Measurements from ENCODE around the gene SGIP1. TPM values are rescaled to one million over a fixed set of nuclear protein-coding genes. Genes with fewer than 3 reads are reported as not detected.

Gene SGIP1
- total RNA-seq, 2 donors from 2014 or later = 3.8 to 9.4 TPM

DNA sequence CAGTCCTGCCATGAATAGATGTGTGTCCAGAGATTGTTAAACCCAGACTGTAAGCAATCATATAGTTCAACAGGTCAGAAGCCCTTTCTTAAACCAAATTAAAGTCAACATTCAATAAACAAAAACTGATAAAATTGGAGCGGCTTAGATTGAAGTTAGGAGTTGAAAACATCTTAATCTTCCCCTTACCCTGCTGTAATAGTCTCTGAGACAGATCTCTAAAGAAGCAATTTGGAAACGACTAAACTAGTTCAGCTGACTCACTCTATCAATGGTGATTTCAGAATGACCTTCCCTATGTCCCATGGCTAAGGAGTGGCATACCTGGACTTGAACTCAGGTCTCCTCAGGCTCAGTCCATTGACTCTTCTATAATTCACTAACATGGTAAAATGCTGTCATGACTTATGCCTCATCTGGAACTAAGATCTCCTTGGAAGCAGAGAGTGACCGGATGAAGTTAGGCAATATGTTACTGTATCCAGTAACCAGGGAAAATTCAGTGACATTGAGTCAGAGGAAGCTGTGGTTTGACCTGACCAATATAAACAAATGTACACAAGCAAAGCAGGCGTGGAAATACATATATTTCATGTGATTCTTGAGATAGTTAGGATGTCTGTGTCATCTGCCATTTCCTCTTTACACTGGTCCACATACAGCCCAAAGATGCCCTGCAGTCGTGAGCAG lies 30.1 kb downstream of the SGIP1 start:
- Mint-ChIP-seq H3K9me3 (peaks cover 5% of the 10 kb centered on the region), H3K27ac (no peak overlapping the region), H3K36me3 (ENCODE audit: low read depth) (no peaks in the 10 kb centered on the region), H3K4me3 (no peak overlapping the region), H3K27me3 (ENCODE audit: insufficient read depth) (peaks cover 4% of the 10 kb centered on the region), H3K4me1 (peaks cover 17% of the 10 kb centered on the region)
- TF ChIP-seq CTCF (conservative IDR thresholded peaks at IDR 0.05) = no peak
- no peak overlapping the region for H3K9ac ChIP-seq (ENCODE audit: extremely low read depth, low read length, poor library complexity, severe bottlenecking)
- peaks cover 4% of the 10 kb centered on the region for H3K4me1 ChIP-seq (ENCODE audit: control insufficient read depth, insufficient read depth, low read length)
- no peaks in the 10 kb centered on the region for H3K9me3 ChIP-seq (ENCODE audit: control insufficient read depth, low read length)
- H3K4me3 ChIP-seq (ENCODE audit: low read length) = no peak overlapping the region
- H3K36me3 ChIP-seq (ENCODE audit: control insufficient read depth, insufficient read depth, low read length) = no peaks in the 10 kb centered on the region
- no peak for DNase-seq
- no peaks in the 10 kb centered on the region for H3K27me3 ChIP-seq (ENCODE audit: control insufficient read depth, insufficient read depth, low read length, poor library complexity, severe bottlenecking)
- H3K27ac ChIP-seq (ENCODE audit: low read depth, low read length) = no peak overlapping the region
- WGBS, 2 experiments (ENCODE audit: insufficient coverage in 1 of 2, insufficient read length in 1 of 2) = 81 to 83% methylated on average over 3 to 5 of the region's 5 CpGs

GRCh38 chr1:66570196-66570595 lies 36.2 kb downstream of the SGIP1 start:
- Mint-ChIP-seq H3K27me3 (ENCODE audit: insufficient read depth) (peaks cover 4% of the 10 kb centered on the region), H3K4me1 (no peaks in the 10 kb centered on the region), H3K27ac (no peak overlapping the region), H3K4me3 (no peak overlapping the region), H3K36me3 (ENCODE audit: low read depth) (no peaks in the 10 kb centered on the region), H3K9me3 (peaks cover 5% of the 10 kb centered on the region)
- no peaks in the 10 kb centered on the region for H3K27me3 ChIP-seq (ENCODE audit: control insufficient read depth, insufficient read depth, low read length, poor library complexity, severe bottlenecking)
- no peaks in the 10 kb centered on the region for H3K9me3 ChIP-seq (ENCODE audit: control insufficient read depth, low read length)
- no peak for DNase-seq
- no peak overlapping the region for H3K4me3 ChIP-seq (ENCODE audit: low read length)
- no peaks in the 10 kb centered on the region for H3K4me1 ChIP-seq (ENCODE audit: control insufficient read depth, insufficient read depth, low read length)
- no peak overlapping the region for H3K9ac ChIP-seq (ENCODE audit: extremely low read depth, low read length, poor library complexity, severe bottlenecking)
- H3K36me3 ChIP-seq (ENCODE audit: control insufficient read depth, insufficient read depth, low read length) = no peaks in the 10 kb centered on the region
- no peak overlapping the region for H3K27ac ChIP-seq (ENCODE audit: low read depth, low read length)
- no peak for TF ChIP-seq CTCF (conservative IDR thresholded peaks at IDR 0.05)

DNA sequence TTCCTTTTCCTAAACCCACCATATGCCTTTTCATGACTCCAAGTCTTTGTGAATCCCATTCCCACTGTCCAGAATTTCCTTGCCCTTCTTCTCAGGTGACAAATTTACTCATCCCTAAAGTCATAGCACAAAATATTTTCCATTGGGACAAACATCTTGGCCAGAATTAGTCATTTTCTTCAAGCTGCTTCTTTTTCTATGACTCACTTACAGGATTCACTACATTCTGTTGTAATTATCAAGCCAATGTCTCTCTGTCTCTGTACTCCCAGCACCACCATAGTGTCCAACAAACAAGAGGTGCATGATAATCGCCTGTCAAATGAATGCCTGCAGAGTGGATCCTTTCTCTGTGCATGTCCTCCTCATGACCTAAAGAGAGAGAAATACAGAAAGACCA lies 37.8 kb downstream of the SGIP1 start:
- Histone ChIP-seq H3K4me3 (ENCODE audit: low read length) (no peak overlapping the region), H3K9ac (ENCODE audit: extremely low read depth, low read length, poor library complexity, severe bottlenecking) (no peak overlapping the region), H3K9me3 (ENCODE audit: control insufficient read depth, low read length) (no peaks in the 10 kb centered on the region), H3K4me1 (ENCODE audit: control insufficient read depth, insufficient read depth, low read length) (peaks cover 3% of the 10 kb centered on the region), H3K36me3 (ENCODE audit: control insufficient read depth, insufficient read depth, low read length) (no peaks in the 10 kb centered on the region), H3K27ac (ENCODE audit: low read depth, low read length) (no peak overlapping the region), H3K27me3 (ENCODE audit: control insufficient read depth, insufficient read depth, low read length, poor library complexity, severe bottlenecking) (no peaks in the 10 kb centered on the region)
- no peak for TF ChIP-seq CTCF (conservative IDR thresholded peaks at IDR 0.05)
- no peak overlapping the region for H3K4me3 Mint-ChIP-seq
- DNase-seq = no peak
- H3K9me3 Mint-ChIP-seq = peaks cover 5% of the 10 kb centered on the region
- H3K27me3 Mint-ChIP-seq (ENCODE audit: insufficient read depth) = peaks cover 4% of the 10 kb centered on the region
- 88 to 100% methylated on average over 1 of the region's 1 CpG for WGBS, 2 experiments (ENCODE audit: insufficient coverage in 1 of 2, insufficient read length in 1 of 2)
- H3K4me1 Mint-ChIP-seq = peaks cover 4% of the 10 kb centered on the region
- no peaks in the 10 kb centered on the region for H3K36me3 Mint-ChIP-seq (ENCODE audit: low read depth)
- H3K27ac Mint-ChIP-seq = no peak overlapping the region

Measured in endodermal cell (in vitro differentiated cells).